IPS-NIHi7 (cell line): ENCODE measurements around the gene DMBX1.

Experiments used
- DNase-seq: peaks from one replicate; pipeline ENCODE4 v3.0.0; 2012; ENCODE audit warnings: mixed read lengths; ENCODE audit errors: extremely low spot score

DMBX1 gene

DNA sequence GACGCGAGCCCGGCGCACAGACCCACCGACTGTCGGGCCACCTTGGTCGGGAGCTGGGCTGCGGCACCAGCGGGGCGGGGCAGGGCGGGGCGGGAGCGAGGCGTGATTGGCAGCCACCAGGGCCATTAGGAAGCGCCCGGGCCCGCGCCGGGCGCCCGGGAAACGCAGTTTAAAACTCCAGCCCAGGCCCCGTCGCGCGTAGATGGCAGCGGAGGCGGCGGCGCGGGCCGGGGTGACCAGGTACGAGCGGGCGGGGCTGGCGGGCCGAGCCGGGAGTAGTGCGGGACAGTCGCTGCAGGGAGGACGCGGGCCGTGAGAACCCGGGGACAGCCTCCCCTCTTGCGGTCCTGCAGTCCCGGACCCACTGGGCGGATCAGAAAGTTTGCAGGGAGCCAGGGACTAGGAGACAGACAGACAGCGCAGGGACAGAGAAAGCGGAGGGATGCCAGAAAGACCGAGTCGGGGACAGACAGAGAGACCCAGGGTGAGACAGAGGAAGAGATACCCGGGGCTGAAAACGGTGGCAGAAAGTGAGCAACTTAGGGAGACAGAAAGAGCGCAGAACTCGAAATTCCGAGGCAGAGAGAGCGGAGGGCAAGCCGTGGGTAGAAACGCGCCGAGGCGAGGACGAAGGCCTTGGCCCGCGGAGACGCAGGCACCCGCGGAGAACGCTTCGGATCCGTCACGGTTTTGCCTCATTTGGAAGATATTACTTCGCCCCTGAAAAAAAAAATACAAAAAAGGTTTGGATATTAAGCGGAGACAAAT, at the start of gene DMBX1:
TSS of gene DMBX1 (plus strand) at position 199 of the 768 bp plus-strand sequence. CDS start 17,175 bp downstream, outside the sequence.
- DNase-seq, result peak; percentile 90

DNA sequence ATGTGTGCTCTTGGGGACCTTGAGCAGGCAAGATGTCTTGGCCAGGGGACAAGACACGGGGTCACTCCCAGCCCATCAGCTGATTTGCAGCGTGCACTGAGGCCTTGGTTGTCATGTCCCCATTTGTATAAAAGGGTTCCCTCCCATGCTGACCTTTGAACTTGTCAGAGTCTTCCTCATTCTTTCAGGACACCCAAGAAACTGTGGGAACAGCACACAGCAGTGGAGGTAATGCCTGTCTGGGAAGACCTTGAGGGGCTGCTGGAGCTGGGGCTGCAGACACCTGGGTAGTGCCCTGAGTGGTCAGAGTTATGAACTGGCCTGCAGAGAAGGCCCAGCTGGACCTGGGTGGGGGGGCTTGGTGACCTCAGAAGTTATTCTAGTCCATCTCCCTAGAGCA, 49.2 kb upstream of the DMBX1 start:
- no peak for DNase-seq

GRCh38 chr1:46442317-46443161, 47.1 kb upstream of the DMBX1 start:
- peak; percentile 92 for DNase-seq

DNA sequence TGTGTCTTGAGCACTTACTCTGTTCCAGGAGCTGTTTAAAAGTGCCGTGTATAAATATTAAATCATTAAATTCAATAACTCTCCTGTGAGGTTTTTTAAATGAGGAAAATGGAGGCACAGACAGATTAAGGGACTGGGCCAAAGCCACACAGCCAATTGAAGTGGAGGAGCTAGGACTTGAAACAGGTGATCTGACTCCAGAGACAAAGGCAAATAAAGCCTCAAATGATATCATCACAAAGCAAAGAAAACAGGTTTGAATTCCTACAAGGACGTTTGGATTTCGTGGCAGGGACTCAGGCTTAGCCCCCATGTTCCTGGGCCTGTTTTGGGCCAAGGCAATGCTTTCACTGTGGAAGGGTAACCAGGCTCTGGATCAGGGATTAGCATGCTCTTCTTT, 45.2 kb upstream of the DMBX1 start:
- no peak for DNase-seq

- DNase-seq, result no peak
Measured at GRCh38 chr1:46445773-46446256, 43.8 kb upstream of the DMBX1 start.

GRCh38 chr1:46446646-46447498, 42.8 kb upstream of the DMBX1 start:
- peak; percentile 82 for DNase-seq

DNA sequence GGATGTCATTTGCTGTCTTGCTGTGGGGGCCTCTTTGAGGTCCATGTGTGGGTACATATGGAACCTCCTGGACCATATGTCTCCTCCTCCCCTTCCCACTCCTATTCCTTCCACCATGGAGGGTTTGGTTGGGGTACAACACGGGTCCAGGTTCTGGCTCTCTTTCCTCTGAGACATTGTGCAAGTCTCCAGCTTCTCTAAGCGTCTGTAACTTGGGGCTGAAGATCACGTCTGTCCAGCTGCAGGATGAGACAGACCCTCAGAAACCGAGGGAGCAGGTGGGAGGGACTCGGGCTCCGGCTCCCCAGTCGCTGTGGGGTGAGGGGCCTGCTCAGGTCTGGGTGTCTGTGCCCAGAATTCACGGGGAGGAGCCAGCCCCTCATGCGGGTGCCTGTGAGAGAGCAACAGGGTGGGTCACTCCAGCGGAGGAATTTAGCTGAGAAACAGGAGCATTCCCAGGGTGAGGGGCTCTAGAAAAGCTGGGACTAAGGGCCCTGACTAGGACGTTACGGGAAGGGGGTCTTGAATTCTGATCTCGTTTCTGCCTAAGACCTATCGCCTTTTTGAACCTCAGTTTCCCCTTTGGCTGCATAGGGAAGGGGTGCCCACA, 42.0 kb upstream of the DMBX1 start:
- DNase-seq, result no peak

DNA sequence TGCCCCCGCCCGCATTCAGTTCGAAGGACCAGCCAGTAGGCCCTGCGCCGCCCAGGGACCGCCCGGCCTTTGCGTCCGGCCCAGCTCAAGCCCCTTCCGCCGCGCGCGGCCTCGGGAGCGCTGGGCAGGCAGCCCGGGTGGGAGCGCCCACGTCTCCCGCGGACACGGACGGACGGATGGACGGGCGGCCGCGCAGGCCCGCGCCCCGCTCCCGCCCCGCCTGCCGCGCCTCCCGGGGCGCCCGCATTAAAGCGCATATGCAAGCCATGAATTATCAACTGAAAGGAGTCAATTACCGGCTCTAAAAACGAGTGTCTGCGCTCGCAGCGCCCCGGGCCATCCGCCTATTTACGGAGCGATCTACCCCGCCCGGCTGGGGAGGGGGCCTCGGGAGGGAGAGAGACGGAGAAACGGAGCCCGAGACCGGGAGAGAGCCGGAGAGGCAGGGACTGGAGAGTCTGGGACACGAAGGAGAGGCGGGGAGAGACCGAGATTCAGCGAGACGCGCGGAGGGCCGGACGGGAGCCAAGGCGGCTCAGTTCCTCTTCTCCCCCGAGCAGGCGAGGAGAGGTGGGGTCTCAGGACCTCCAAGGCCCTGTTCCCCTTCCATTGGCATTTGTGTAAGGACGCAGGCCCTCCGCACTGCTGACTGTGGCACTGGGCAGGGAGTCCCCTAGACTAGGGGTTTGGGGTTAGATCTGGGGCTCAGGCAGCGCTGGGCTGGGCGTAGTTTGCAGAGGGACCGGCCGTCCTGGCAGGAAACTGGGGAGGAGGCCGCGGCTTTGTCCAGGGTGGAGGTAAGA, 41.3 kb upstream of the DMBX1 start:
- peak; percentile 82 for DNase-seq

GRCh38 chr1:46449223-46450159, 40.1 kb upstream of the DMBX1 start:
- DNase-seq, result no peak

GRCh38 chr1:46450160-46450517, 39.5 kb upstream of the DMBX1 start:
- DNase-seq, result no peak

DNA sequence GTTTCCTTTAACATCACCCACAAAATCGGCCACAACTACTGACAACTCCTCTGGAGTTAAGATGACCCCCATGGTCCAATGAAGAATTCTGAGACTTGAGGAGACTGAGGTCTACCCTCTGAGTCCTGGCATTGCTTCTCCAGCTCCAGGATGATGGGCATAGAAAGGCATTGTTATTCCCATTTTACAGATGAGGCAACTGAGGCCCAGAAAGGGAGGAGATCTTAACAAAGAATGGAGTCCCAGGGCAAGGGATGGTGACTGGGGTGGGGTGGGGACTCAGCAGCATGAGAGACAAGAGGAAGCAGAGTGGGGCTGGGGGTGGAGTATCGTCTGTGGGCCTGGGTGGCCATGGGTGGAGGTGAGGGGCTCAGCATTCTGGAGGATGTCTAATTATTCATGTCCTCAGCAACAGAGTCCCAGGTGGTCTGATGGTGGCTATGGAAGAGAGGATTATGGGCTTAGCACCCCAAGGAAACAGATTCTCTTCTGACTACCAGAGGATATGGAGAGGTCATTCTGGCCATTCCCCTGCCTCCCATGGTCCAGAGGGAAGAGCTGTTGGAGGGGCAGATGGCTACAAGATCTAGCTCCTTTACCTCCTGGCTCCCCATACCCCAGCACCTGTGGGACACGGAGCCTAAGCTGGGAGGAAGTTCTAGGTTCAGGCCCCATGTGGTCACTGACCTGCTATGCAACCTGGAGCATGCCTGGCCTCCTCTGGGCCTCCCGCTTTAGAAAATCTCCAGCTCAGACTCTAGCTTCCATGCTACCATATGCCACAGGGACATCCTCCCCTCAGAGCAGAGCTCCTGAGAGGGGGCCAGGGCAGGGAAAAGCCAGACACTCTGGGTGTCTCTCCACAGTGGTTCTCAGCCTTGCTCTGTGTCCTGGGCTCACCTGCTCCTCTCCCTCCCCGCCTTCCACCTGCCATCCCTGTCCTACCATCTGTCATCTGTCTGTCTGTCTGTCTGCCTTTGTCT, 37.4 kb upstream of the DMBX1 start:
- no peak for DNase-seq

GRCh38 chr1:46452931-46453325, 36.7 kb upstream of the DMBX1 start:
- DNase-seq, result no peak

DNA sequence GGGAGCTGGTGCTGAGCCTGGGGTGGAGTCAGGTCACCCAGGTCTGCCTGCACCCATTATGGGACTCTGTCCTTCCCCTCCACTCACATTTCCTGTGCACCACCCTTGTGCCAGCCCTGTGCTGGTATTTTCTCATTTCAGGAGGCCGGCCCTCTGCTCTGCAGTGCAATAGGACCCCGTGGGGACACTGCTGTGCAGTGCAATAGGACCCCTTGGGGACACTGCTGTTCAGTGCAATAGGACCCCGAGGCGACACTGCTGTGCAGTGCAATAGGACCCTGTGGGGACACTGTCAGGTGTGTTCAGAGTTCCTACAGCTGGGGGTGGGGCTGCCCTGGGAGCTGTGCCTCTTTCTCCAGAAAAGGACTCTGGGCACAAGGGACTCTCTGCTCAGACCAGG, 36.2 kb upstream of the DMBX1 start:
- DNase-seq, result no peak

DNA sequence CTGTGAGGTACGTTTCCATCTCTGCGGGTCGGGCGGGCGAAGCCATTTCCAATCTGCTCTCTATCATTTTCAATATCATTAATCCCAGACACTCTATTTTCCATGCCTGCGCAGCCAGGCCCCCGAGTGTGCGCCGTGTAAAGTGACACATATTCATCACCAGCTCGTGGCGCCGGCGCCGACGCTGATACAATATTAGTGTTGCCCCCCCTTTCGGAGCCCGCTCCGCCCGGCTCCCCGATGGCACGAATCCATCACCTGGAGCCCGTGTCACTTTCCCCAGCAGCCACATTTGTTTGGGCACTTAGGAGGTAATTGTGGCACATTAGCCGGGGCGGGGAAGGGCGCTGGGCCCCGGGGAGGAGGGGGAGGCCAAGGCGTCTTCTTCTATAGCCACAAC, 33.7 kb upstream of the DMBX1 start:
- DNase-seq, result no peak

- no peak for DNase-seq
Measured at GRCh38 chr1:46456411-46456963, 33.1 kb upstream of the DMBX1 start.

GRCh38 chr1:46457178-46457577, 32.5 kb upstream of the DMBX1 start:
- DNase-seq, result no peak

DNA sequence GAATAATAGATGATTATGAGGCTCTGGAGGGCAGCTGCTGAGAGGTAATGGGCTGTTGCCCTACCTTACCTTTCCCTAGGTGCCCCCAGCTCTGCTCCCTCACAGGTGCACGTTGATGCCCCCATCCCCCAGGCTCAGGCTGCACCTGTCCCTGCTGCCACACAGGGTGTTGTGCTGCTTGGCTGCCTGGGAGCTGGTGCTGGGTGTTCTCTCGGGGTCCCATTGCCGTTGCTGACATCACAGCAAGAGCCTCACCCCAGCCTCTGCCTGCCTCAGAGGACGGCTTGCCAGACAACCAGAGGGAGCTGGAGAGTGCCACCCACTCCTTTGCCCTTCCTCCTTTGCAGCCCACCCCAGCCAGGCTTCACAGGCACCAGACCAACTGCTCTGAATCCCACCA, 31.4 kb upstream of the DMBX1 start:
- no peak for DNase-seq

GRCh38 chr1:46458846-46459245, 30.8 kb upstream of the DMBX1 start:
- no peak for DNase-seq
